OCI-M1 (cell line): ENCODE results near the gene SPHK1.
"Not testable (repeated sequence)": the region's sequence is repeated elsewhere in the genome, so short reads cannot be mapped to it uniquely, and the experiment has no call there.

Source experiments
- DNase-seq: peaks from one replicate; lab custom pipeline; 2025; lab: John Stamatoyannopoulos, UW

SPHK1 gene, protein sequence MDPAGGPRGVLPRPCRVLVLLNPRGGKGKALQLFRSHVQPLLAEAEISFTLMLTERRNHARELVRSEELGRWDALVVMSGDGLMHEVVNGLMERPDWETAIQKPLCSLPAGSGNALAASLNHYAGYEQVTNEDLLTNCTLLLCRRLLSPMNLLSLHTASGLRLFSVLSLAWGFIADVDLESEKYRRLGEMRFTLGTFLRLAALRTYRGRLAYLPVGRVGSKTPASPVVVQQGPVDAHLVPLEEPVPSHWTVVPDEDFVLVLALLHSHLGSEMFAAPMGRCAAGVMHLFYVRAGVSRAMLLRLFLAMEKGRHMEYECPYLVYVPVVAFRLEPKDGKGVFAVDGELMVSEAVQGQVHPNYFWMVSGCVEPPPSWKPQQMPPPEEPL

DNA sequence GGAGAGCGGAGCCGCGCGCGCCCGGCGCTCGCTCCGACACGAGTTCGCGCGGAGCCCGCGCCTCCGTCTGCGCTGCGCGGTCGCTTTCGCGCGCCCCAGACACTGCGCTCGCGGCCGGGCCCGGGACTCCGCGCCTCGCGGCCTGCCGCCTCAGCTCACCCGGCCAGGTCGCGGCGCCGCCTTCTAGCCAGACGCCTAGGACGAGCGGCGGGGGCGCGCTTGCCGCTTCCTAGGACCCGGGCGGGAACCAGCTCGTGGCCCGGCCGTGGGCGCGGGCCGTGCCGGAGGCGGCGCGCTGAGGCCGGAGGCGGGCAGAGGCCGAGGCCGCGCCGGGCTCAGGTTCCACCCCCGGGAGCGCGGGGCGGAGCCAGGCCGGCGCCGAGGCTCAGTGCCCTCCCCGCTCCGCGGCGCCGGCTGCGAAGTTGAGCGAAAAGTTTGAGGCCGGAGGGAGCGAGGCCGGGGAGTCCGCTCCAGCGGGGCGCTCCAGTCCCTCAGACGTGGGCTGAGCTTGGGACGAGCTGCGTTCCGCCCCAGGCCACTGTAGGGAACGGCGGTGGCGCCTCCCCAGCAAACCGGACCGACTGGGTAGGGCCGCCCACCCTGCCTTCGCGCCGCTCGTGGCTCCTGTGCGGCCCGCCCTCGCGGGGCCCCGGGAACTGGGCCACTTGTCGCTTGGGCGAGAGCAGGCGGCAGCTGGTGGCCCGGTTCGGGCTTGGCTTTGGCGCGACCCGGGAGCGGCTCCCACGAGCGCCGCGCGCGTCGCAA lies at the start of gene SPHK1:
Gene SPHK1 (plus strand): TSS at position 388 of the 765 bp plus-strand sequence. CDS start 1,036 bp downstream, outside the sequence.
- DNase-seq, result peak; percentile 83

DNA sequence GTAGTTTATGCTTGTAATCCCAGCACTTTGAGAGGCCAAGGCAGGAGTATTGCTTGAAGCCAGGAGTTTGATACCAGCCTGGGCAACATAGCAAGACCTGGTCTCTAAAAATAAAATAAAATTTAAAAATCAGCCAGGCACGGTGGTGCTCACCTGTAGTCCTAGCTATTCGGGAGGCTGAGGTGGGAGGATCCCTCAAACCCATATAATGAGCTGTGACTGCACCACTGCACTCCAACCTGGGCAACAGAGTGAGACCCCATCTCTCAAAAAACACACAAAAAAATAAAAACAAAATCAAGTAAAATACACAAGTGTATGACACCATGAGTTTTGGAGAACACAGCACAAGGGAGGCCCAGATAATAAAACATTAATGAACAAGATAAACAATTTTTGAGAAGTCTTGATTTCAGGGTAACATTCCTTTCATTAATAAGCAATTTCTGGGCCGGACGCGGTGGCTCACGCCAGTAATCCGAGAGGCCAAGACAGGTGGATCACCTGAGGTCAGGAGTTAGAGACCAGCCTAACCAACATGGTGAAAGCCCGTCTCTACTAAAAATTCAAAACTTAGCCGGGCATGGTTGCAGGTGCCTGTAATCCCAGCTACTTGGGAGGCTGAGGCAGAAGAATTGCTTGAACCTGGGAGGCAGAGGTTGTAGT lies 48.6 kb upstream of the SPHK1 start:
- DNase-seq, result no peak

DNA sequence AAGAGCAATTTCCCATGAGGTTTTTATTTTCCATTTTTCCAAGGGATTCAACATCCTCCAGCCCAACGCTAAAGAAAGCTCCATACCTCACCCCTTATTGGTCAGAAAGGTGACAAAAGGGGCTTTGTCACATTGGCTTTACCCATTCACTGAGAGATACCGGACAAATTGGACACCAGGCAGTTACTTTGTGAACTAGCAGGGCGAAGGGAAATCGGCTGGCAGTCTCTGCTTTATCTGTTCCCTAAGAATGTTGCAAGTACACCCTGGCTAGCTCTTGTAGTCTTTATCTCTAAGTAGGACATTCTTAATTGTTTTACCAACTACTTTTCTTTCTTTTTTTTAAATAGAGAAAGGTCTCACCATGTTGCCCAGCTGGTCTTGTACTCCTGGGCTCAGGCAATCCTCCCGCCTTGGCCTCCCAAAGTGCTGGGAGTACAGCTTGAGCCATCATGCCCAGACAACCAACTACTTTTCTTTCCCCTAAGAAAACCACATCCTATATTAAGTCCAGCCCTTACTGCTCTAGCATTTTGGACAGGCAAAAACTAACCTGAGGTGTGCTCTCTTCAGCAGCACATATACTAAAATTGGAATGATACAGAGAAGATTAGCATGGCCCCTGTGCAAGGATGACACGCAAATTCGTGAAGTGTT lies 47.5 kb upstream of the SPHK1 start:
- no peak for DNase-seq

DNA sequence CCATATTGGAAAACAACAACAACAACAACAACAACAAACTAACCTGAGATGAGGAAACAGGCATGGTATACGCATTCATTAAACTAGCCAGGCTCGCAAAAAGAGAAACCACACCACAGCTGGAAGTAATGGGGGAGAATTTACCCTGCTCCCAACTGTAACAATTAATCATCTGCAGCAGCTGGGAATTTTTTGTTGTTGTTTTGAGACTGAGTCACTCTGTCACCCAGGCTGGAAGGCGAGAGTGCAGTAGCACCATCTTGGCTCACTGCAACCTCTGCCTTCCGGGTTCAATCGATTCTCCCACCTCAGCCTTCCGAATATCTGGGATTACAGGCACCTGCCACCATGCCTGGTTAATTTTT lies 47.0 kb upstream of the SPHK1 start:
- no peak for DNase-seq

DNA sequence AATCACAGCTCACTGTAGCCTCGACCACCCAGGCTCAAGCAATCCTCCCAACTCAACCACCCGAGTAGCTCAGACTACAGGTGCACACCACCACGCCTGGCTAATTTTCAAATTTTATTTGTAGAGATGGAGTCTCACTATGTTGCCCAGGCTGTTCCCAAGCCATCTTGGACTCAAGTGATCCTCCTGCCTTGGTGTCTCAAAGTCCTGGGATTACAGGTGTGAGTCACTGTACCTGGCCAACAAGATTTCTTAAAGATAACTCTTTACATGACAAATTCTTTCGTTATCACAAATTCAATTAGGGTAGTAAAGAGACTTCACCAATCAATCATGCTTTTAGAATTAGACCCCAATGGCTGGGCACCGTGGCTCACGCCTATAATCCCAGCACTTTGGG lies 43.1 kb upstream of the SPHK1 start:
- no peak for DNase-seq

DNA sequence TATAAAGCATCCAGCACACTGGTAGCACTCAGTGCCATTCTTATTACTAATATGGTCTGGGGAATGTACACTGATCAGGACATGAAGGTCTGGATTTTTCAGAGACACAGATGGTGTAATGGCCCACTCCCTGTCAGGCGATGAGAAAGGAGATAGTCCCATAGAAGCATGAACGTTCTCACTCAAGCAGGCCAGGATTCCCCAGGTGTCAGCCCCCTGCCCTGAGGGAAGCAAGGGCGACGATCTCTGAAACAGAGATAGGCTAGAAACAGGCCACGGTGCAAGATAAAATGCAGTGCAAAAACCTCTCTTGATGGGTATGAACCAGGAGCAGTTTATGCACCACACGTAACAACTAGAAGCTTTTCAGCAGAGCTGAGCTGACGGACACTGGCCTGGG lies 41.3 kb upstream of the SPHK1 start:
- no peak for DNase-seq

DNA sequence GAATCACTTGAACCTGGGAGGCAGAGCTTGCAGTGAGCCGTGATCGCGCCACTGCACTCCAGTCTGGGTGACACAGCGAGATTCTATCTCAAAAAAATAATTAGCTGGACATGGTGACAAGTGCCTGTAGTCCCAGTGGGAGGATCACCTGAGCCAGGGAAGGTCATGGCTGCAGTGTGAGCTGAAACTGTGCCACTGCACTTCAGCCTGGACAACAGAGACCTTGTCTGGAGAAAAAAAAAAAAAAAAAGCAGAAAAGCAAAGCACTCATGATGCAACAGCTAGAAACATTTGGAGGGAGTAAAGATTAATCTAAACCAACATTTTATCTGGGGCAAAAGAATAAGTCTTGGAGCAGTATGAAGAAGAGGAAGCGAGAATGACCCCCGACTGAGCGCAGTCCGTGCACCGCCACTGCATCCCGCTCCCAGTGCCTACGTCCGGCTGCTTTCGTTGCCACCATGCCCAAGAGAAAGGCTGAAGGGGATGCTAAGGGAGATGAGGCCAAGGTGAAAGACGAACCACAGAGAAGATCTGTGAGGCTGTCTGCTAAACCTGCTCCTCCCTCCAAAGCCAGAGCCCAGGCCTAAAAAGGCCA lies 38.9 kb upstream of the SPHK1 start:
- DNase-seq, result peak; percentile 92

DNA sequence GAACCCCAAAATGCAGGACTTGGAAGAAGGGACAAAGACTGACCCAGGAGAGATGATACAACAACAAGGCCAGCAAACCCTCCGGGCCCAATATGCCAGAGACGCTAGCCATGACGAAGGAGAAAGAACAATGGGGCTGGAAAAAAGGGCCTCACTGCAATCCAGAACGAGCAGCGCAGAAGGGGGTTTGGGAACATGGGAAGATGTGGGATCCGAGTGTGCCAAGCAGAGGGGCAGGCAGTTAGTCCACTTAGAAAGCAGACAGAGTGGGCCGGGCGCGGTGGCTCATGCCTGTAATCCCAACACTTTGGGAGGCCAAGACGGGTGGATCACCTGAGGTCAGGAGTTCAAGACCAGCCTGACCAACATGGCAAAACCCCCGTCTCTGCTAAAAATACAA lies 37.5 kb upstream of the SPHK1 start:
- not testable (repeated sequence) for DNase-seq

DNA sequence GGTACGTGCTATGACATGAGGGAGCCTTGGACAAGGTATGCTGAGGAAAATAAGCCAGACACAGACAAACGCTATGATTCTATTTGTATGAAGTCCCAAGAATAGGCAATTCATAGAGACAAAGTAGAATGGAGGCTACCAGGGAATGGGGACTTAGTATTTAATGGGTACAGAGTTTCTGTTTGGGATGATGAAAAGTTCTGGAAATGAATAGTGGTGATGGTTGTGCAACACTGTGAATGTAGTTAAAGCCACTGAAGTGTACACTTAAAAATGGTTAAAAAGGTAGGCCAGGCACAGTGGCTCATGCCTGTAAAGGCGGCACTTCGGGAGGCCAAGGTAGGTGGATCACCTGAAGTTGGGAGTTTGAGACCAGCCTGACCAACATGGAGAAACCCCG lies 33.9 kb upstream of the SPHK1 start:
- DNase-seq, result no peak

DNA sequence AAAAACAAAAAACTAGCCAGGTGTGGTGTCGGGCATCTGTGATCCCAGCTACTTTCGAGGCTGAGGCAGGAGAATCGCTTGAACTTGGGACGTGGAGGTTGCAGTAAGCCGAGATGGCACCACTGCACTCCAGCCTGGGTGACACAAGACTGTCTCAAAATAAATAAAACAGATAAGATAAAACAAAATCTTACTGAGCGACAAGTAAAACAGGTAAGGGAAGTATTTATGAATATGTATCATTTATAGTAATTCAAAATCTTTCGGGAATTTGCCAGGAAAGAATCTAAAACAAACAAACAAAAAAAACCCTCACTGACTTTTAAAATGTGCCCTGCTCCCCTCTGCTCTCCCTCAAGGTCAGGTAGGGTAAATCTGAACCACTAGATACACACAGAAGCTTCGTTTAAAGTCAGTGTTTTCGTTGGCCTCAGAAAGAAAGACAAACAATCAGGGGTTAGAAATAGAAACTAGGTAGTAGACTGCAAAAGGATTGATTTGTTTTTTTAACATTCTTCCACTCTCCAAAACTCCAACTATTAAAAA lies 32.8 kb upstream of the SPHK1 start:
- no peak for DNase-seq

DNA sequence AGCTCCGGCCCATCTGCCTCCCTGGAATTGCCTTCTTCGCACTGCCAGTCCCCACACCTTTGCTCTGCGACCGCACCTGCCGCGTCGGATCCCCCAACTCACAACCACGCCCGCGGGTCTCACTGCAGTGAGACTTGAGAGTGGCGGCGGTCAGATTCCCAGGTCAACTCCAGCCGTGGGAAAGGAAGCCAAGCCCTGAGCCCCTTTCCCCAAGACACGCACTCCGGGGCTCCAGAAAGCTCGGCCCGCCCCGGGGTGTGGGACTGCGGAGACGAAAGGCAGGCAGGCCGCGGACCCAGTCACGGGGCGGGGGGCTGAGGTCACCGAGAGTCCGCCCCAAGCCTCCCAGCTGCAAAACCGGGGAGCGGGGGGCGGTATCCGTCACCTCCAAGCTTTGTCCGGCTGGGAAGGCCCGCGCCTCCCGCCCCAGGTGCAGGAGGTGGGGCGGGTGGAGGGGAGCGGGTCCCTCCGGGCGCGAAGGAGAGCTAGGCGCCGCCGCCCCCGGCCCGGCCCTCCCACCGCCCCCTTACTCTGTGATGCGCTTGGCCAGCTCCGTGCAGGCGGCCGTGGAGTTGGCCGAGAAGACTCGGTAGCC lies 31.3 kb upstream of the SPHK1 start:
- peak; percentile 25 for DNase-seq

DNA sequence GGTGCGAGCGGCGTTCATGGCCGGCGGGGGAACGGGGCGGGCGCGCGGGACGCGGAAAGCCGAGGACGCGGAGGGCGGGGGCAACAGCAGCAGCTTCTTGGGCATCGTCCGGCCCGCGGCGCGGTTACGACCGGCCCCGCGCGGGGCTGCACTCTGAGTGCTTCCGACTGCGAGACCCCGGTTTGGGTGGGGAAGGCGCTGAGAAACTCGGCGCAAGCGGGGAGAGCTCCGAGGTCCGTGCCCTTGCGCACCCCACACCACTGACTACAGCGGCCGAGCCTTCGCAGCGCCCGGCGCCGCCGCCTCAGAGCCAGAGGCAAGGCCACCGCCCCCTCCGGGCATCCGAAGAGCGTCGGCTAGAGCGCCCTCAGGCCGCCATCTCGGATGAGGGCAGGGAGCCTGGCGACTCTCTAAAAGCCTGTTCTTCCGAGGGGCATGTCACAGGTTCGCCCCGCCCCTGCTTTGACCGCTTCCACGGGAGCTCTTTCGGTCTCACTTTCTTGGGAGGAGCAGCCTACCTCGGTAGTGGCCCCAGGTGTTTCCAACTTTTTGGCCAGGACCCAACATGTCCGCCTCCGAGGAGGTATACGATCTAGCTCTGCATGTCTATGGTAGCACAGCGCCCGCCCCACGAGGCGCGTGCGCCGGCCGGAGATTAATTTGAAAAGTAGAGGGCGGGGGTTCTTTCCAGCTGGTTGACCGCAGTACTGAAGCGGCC lies 30.7 kb upstream of the SPHK1 start, which contains the start of gene PRPSAP1:
Gene PRPSAP1 (minus strand): TSS at position 318 of the 718 bp plus-strand sequence. CDS start 213 bp downstream, at position 105.
- peak; percentile 97 for DNase-seq

DNA sequence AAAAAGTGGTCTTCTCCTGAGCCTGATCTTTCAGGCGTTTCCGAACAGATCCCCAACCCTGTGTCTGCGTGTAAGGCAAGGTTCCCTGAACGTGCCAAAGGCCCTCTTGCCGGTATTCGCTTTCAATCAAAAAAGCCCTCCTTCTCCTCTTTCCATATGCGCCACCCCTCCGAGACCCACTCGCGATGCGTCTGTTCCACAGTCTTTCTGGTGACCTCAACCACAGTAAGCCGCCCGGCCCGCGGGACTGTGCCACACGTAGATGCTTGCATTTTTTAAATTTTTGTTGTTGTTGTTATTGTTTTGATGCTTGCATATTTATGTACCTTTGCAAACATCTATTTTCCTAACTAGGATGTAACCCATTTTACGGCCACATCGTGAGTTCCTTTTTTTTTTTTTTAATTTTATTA lies 30.1 kb upstream of the SPHK1 start:
- no peak for DNase-seq

DNA sequence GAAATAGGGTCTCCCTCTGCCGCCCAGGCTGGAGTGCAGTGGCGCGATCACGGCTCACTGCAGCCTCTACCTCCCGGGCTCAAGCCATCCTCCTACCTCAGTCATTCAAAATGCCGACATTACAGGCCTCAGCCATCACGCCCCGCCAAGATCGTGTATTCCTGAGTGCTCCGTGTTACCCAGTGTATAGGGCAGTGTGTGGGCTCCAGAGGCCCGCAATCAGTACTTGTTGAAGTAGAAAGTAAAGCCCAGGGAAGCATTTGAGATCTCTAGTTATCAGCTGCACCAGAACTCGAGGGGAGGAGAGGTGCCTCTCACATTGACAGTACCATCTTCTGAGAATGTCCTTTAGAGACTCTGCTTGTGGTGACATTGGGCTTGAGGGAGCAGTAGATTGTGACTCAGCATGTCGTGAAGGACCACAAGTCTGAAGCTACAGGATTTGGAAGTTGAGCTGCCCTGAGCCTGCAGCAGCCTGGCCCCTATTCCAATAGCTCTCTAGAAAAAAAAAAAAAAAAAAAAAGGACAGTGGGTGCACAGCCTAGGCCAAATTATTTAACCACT lies 29.6 kb upstream of the SPHK1 start:
- peak; percentile 97 for DNase-seq

DNA sequence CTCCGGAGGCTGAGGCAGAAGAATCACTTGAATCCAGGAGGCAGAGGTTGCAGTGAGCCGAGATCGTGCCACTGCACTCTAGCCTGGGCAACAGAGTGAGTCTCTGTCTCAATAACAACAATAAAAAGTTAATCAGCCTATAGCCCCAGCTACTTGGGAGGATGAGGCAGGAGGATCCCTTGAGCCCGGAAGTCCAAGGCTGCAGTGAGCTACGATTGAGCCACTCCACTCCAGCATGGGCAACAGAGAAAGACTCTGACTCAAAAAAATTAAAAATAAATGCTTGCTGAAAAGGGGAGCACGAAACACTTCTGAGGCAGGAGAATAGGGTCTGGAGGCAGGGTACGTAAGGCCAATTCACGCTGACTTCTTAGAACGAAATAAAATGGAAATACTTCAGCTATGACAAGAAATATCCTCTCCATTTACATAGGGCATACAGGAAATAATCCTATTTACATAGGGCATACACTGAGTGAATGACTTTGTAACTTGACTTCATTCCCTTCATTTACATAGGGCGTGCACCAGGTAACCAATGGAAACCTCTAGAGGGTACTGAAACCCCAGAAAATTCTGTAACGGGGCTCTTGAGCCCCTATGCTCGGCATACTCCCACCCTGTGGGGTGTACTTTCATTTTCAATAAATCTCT lies 27.5 kb upstream of the SPHK1 start:
- no peak for DNase-seq

DNA sequence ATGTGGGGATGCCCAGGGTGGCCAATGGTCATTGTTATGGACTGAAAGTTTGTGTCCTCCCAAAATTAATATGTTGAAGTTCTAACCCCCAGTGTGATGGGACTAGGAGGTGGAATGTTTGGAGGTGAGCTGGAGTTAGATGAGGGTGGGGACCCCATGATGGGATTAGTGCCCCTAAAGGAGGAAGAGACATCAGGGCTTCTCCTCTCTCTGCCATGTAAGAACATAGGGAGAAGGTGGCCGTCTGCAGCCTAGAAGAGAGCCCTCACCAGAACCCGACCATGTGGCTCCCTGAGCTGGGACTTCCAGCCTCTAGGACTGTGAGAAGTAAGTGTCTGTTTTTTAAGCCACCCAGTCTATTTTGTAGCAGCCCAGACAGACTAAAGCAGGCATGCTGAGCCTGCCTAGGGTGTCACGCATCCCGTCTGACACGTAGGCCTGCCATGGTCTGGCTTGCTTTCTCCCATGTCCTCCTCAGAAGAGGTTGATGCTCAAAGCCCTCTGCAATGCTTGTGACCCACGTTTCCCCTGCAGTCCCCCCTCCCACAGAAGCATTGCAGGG lies 26.7 kb upstream of the SPHK1 start:
- no peak for DNase-seq

DNA sequence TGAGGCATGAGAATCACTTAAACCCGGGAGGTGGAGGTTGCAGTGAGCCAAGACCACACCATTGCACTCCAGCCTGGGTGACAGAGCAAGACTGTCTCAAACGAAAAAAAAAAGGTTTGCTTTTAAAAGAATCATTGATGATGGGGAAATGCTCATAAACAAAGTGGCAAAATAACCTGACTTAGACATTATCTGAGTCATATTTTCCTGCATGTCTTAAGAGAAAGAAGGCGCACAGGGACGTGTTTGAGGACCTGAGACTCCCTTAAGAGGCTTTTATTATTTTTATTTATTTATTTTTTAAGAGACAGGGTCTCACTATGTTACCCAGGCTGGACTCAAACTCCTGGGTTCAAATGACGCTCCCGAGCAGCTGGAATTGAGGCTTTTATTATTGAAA lies 25.0 kb upstream of the SPHK1 start:
- DNase-seq, result no peak

DNA sequence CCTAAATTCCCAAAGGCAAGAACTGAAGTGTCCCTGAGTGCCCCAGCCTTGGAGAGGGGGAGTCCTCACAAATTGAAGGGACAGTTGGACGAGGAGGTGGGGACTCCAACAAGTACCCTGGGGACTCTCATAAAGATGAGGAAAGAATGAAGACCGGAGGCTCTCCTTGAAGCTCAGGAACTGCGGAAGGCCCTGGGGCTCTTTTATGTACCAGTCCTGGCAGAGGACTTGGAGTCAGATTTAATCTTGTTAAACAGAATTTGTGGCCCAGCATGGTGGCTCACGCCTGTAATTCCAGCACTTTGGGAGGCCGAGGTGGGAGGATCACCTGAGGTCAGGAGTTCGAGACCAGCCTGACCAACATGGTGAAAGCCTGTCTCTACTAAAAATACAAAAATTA lies 24.6 kb upstream of the SPHK1 start:
- DNase-seq, result not testable (repeated sequence)

DNA sequence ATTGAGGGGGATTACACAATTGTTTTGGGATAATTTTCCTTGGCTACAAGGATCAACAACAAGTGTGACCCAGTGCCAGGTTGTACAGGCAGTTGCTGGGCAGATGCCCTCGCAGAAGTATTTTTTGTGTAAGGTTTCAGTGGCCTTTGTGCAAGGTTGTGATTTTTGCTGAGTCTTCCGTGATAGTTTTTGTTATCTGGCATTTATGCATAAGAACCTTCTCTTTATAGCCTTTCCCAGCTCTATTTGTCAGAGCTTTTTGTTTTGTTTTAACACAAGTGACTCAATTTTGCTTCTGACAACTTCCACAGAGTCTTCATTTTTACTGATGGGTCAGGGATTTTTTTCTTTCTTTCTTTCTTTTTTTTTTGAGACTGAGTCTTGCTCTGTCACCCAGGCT lies 23.9 kb upstream of the SPHK1 start:
- no peak for DNase-seq
